ENCODE data around the gene GJB1.

The GJB1 gene

DNA sequence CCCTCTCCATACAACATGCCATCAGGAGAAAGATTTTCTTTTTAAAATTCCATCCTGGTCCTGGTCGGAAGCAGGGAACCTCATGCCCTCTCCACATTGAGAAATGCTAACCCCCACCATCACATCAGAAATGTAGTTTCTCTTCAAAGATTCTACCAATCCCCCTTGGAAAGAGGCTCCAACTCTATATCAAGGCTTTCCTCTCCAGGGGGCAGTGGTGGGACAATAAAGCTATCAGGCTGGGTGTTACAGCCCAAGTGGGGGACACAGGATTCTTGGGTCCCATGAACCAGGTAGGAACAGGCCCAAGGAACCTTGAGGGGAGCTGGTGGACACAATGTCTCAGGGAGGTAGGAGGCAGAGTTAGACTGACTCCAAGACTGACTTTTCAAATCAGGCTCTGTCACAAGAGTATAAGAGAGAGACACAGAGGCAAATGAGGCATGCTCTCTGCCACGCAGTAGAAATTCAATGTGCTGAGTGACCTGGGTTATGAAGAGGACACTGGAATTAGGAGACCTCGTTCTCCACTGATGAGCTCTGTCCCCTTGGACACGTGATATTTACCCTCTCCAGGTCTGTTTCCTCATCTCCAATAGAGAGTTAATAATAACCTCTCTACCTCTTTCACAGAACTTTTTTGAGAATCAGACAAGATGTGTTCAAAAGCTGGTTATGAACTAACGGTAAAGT lies 4.5 kb downstream of the GJB1 start:
- peak in 1 of 2 experiments; percentile 3 for DNase-seq
- TF ChIP-seq GATA1 (IDR thresholded peaks at IDR 0.05; ENCODE audit: low read depth, low read length) = no peak
- no peak for TF ChIP-seq POLR2A (IDR thresholded peaks at IDR 0.05; ENCODE audit: low read length)

DNA sequence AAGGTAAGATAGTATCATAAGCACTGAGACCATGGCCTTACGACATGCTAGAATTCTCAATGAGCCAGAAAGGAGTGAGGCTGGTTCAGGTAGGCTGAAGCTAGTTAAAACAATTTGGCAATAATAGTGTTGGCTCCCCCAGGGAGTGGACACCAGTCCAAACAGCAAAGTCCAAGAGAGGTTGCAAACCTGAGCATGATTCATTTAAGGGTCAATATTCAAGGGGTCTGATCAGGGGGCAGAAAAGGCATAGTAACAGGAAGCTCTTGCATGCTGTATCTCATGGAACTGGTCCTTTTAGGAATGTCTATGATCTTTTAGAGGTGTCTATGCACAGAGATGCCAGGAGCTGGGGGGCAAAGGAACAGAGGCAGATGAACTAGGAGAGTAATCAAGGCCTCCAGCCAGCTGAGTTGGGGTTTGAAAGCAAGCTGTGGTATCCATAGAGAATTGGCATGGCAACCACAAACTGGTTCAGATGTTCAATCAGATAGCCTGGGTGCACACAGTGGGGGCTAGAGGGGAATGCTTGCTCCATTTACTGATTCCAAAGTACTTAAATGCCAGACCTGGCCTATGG lies 5.1 kb downstream of the GJB1 start:
- peak in 1 of 2 experiments; percentile 20 for DNase-seq
- no peak for TF ChIP-seq GATA1 (IDR thresholded peaks at IDR 0.05; ENCODE audit: low read depth, low read length)
- TF ChIP-seq POLR2A (IDR thresholded peaks at IDR 0.05; ENCODE audit: low read length) = no peak

DNA sequence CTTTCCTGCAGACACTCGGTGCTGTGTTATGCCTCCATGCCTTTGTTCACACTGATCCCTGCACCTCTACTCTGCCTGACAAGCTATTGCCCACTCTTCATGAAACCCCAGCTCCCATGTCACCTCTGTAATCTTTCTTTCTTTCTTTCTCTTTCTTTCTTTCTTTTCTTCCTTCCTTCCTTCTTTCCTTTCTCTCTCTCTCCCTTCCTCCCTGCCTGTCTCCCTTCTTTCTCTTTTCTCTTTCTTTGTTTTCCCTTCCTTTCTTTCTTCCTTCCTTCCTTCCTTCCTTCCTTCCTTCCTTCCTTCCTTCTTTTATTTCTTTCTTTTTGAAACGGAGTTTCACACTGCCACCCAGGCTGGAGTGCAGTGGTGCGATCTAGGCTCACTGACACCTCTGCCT lies 12.5 kb downstream of the GJB1 start:
- no peak for TF ChIP-seq GATA1 (IDR thresholded peaks at IDR 0.05; ENCODE audit: low read depth, low read length)
- no peak for TF ChIP-seq POLR2A (IDR thresholded peaks at IDR 0.05; ENCODE audit: low read length)
- no peak for DNase-seq

DNA sequence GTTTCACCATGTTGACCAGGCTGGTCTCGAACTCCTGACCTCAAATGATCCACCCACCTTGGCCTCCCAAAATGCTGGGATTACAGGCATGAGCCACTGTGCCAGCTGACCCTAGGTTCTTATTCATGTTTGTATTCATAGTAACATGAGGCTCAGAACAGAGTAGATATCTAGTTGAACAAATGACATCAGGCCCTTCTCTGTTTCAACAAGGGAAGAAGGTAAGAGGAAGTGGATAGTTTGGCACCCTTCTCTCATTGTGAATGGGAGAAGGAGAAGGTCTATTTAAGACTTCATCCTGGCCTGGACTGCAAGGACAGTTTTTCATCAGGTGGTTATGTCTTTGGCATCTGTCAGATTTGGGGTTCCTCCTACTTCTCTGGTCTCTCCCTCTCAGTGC lies 13.8 kb downstream of the GJB1 start:
- DNase-seq = no peak
- TF ChIP-seq POLR2A (IDR thresholded peaks at IDR 0.05; ENCODE audit: low read length) (no peak), GATA1 (IDR thresholded peaks at IDR 0.05; ENCODE audit: low read depth, low read length) (no peak)

DNA sequence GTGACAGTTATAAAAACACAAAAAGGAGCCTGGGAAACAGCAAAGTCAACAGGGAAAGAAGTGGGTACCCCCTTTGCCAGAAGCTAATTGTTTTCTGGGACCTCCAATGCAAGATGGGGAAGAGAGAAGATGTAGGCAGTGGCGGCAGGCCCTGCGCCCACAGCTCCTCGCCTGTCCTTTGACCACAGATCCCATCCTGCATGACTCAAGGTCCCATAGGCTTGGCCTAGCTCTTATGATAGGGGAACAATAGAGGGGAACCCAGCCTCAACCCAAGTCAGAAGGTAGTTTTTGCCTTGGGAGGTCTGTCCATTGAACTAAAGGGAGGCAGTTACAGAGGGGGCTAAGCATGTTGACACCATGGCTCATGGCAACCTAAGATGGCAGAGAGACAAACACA lies 16.8 kb downstream of the GJB1 start:
- TF ChIP-seq POLR2A (IDR thresholded peaks at IDR 0.05; ENCODE audit: low read length) = no peak
- no peak for TF ChIP-seq GATA1 (IDR thresholded peaks at IDR 0.05; ENCODE audit: low read depth, low read length)
- DNase-seq = no peak

DNA sequence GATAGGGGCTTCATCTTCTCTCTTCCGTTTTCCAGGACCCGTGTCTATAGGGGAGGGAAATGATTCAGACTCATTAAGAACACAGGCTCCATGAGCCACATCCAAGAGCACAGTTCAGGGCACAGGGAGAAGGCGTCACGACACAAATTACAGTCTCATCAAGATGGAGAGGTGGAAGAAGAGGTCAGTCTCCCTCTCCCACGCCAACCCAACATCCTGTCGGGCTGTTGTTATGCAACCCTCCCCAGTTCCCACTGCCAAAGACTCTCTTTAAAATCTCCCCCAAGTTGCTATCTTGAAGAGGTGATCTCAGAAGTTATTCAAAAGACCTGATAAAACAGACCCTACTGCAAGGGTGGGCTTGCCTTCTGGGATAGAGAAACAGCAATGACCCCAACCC lies 18.3 kb downstream of the GJB1 start:
- TF ChIP-seq POLR2A (IDR thresholded peaks at IDR 0.05; ENCODE audit: low read length) = no peak
- TF ChIP-seq GATA1 (IDR thresholded peaks at IDR 0.05; ENCODE audit: low read depth, low read length) = no peak
- DNase-seq = no peak

GRCh38 chrX:71244359-71245128 lies 21.5 kb downstream of the GJB1 start:
- no peak for TF ChIP-seq POLR2A (IDR thresholded peaks at IDR 0.05; ENCODE audit: low read length)
- no peak for TF ChIP-seq GATA1 (IDR thresholded peaks at IDR 0.05; ENCODE audit: low read depth, low read length)
- DNase-seq = peak in 1 of 2 experiments; percentile 53

DNA sequence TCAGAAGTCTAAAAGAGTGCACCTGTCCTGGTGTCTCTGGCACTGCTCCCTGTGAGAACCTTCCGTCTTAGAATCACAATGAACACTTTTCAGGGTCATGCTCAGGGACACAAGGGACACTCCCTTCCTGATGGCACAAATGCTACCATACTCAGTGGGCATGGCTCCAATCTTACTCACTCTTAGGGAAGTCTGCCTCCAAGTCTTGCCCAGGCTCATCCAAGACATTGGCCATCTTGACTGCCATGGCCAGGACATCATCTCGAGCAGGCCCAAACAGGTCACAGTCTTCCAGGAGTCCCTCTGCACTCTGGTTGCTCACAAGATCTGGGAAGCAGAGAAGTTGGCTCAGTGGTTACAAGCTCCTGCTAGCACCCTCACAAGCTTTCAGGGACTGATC lies 22.1 kb downstream of the GJB1 start:
- TF ChIP-seq GATA1 (IDR thresholded peaks at IDR 0.05; ENCODE audit: low read depth, low read length) (no peak), POLR2A (IDR thresholded peaks at IDR 0.05; ENCODE audit: low read length) (no peak)
- no peak for DNase-seq

GRCh38 chrX:71250841-71251240 lies 27.8 kb downstream of the GJB1 start:
- no peak for DNase-seq
- no peak for TF ChIP-seq GATA1 (IDR thresholded peaks at IDR 0.05; ENCODE audit: low read depth, low read length)
- TF ChIP-seq POLR2A (IDR thresholded peaks at IDR 0.05; ENCODE audit: low read length) = no peak

GRCh38 chrX:71251466-71251973 lies 28.5 kb downstream of the GJB1 start:
- TF ChIP-seq POLR2A (IDR thresholded peaks at IDR 0.05; ENCODE audit: low read length) = no peak
- no peak for TF ChIP-seq GATA1 (IDR thresholded peaks at IDR 0.05; ENCODE audit: low read depth, low read length)
- DNase-seq = no peak

- no peak for TF ChIP-seq POLR2A (IDR thresholded peaks at IDR 0.05; ENCODE audit: low read length)
- DNase-seq = peak in 1 of 2 experiments; percentile 12
Observed at GRCh38 chrX:71252221-71252620, 29.2 kb downstream of the GJB1 start.

- peak; percentile 64 to 67 for DNase-seq
- TF ChIP-seq GATA1 (IDR thresholded peaks at IDR 0.05; ENCODE audit: low read depth, low read length) = no peak
- TF ChIP-seq POLR2A (IDR thresholded peaks at IDR 0.05; ENCODE audit: low read length) = no peak
Observed at GRCh38 chrX:71253253-71254091, 30.4 kb downstream of the GJB1 start.

DNA sequence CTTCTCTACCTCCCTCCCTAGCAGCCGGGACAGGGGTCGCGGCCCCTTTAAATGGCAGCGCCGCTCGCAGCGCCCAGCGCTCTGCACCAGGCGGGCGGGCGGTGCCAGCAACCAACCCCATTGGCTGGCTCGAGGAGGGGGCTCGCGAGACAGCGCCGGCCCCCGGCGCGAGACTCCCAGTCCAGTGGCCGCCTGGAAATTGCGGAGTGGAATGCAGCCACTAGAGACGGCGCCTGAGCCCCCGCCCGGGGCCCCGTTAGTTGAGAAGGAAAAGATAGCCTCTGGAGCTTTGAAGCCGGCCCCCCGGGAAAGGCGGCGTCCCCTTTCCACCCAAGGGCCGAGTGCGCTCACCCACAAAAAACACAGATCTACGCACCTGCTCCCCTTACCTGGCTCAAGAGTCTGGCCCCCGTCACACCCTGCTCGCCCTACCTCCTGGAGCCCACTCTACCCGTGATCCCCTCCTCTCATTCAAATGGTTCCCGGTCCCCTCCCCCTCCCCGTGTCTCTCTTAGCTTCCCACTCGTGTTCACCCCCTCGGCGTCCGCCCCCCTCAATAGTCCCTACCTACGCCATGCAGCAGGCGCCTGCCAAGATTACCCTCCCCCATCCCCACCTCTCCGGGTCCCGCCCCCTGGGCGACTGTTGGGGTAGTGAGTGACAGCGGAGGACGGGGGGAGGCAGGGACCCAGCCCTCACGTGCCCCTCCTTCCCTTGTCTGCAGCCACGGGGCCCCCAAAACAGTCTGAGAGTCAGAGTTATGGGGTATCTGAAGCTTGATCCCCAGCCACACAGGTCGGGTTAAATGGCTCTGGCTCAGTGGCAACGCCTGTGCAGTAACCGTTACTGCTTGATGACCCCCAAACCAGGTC lies 31.3 kb downstream of the GJB1 start, which contains the start of gene ZMYM3:
ZMYM3 (minus strand) TSS at position 49 of the 872 bp plus-strand sequence. CDS start 885 bp downstream, outside the sequence.
- peak; percentile 87 to 88 for DNase-seq
- TF ChIP-seq POLR2A (IDR thresholded peaks at IDR 0.05; ENCODE audit: low read length) = peak; percentile 31
- TF ChIP-seq GATA1 (IDR thresholded peaks at IDR 0.05; ENCODE audit: low read depth, low read length) = no peak
